Measurements from ENCODE around the gene SHISAL2B. TPM values are rescaled to one million over a fixed set of nuclear protein-coding genes. Genes with fewer than 3 reads are reported as not detected.

Gene SHISAL2B
- polyA plus RNA-seq (2013, experiment 1 of 2), result 26.0 TPM
- 24.9 TPM for polyA plus RNA-seq (2013, experiment 2 of 2)

- H3K4me3 ChIP-seq (ENCODE audit: low read length in 2 of 2), result peak within 1 kb of the TSS; percentile 37 to 83
- no CpG with 5 or more reads among the region's 71 CpGs for WGBS, 2 donors (ENCODE audit: extremely low coverage in 2 of 2, insufficient read length in 2 of 2, insufficient replicate concordance in 1 of 2)
- peaks cover 0 to 2% of the 10 kb centered on the region in 2 donors for H3K36me3 ChIP-seq (replicated peaks in 1 of 2; ENCODE audit: control insufficient read depth in 2 of 2, insufficient read depth in 2 of 2, low read length in 2 of 2)
- peak within 1 kb of the TSS; percentile 74 for H4K91ac ChIP-seq (ENCODE audit: low read depth, low read length, poor library complexity)
- H4K8ac ChIP-seq (ENCODE audit: low read depth, low read length), result peak within 1 kb of the TSS; percentile 87
- H3K4me1 ChIP-seq (ENCODE audit: control insufficient read depth in 2 of 2, insufficient read depth in 1 of 2, low read depth in 1 of 2, low read length in 2 of 2), result peaks cover 0 to 4% of the 10 kb centered on the region in 2 donors
- H2AK5ac ChIP-seq (ENCODE audit: low read depth, low read length), result peak within 1 kb of the TSS; percentile 29
- peak; percentile 65 for DNase-seq (ENCODE audit: low spot score)
- no peak within 1 kb of the TSS for H3K14ac ChIP-seq (ENCODE audit: low read length)
- peak within 1 kb of the TSS; percentile 99 for H3K18ac ChIP-seq (ENCODE audit: low read length)
- H3K27me3 ChIP-seq (ENCODE audit: control insufficient read depth in 3 of 3, insufficient read depth in 3 of 3, low read depth in 1 of 3, low read length in 3 of 3), result peaks cover 0 to 88% (median 0%) of the 10 kb centered on the region in 3 experiments
- peak within 1 kb of the TSS; percentile 92 for H2AFZ ChIP-seq (ENCODE audit: low read length)
- H3K4ac ChIP-seq (ENCODE audit: low read length), result peak within 1 kb of the TSS; percentile 71
- H3K27ac ChIP-seq (replicated peaks; ENCODE audit: low read length), result peak within 1 kb of the TSS; percentile 68
- peak within 1 kb of the TSS; percentile 92 for H3K4me2 ChIP-seq (ENCODE audit: insufficient read depth, low read length, poor library complexity, severe bottlenecking)
- peak within 1 kb of the TSS; percentile 92 for H3K9ac ChIP-seq (ENCODE audit: low read depth, low read length, poor library complexity)
- no peaks in the 10 kb centered on the region for H3K9me3 ChIP-seq (replicated peaks in 1 of 2; ENCODE audit: control insufficient read depth in 2 of 2, insufficient read depth in 1 of 2, low read depth in 1 of 2, low read length in 2 of 2)
- H2BK120ac ChIP-seq (ENCODE audit: low read depth, low read length), result peak within 1 kb of the TSS; percentile 53
- H2BK5ac ChIP-seq (ENCODE audit: low read length), result peak within 1 kb of the TSS; percentile 94
- no peaks in the 10 kb centered on the region for H3K79me1 ChIP-seq (ENCODE audit: low read depth, low read length)
- H3K23ac ChIP-seq (ENCODE audit: low read depth, low read length, poor library complexity), result peak within 1 kb of the TSS; percentile 82
- H2BK15ac ChIP-seq (ENCODE audit: low read length), result peak within 1 kb of the TSS; percentile 97
- peak within 1 kb of the TSS; percentile 65 for H2BK12ac ChIP-seq (ENCODE audit: low read length)
Measured at GRCh38 chr5:64690417-64691151, at the start of gene SHISAL2B. SHISAL2B (plus strand) TSS chr5:64690503; CDS start chr5:64690624, 121 bp downstream.

- H2BK12ac ChIP-seq (ENCODE audit: low read length), result no peak overlapping the region
- H3K14ac ChIP-seq (ENCODE audit: low read length), result no peak overlapping the region
- peaks cover 0 to 3% of the 10 kb centered on the region in 2 donors for H3K4me1 ChIP-seq (ENCODE audit: control insufficient read depth in 2 of 2, insufficient read depth in 1 of 2, low read depth in 1 of 2, low read length in 2 of 2)
- no peaks in the 10 kb centered on the region for H3K36me3 ChIP-seq (replicated peaks in 1 of 2; ENCODE audit: control insufficient read depth in 2 of 2, insufficient read depth in 2 of 2, low read length in 2 of 2)
- no peak for DNase-seq (ENCODE audit: low spot score)
- no peak overlapping the region for H2BK5ac ChIP-seq (ENCODE audit: low read length)
- no peaks in the 10 kb centered on the region for H3K79me1 ChIP-seq (ENCODE audit: low read depth, low read length)
- no peak overlapping the region for H2BK15ac ChIP-seq (ENCODE audit: low read length)
- H2BK120ac ChIP-seq (ENCODE audit: low read depth, low read length), result no peak overlapping the region
- H3K9ac ChIP-seq (ENCODE audit: low read depth, low read length, poor library complexity), result no peak overlapping the region
- H3K4ac ChIP-seq (ENCODE audit: low read length), result no peak overlapping the region
- no peak overlapping the region for H4K91ac ChIP-seq (ENCODE audit: low read depth, low read length, poor library complexity)
- peaks cover 0 to 2% of the 10 kb centered on the region in 2 donors for H3K9me3 ChIP-seq (replicated peaks in 1 of 2; ENCODE audit: control insufficient read depth in 2 of 2, insufficient read depth in 1 of 2, low read depth in 1 of 2, low read length in 2 of 2)
- H3K27ac ChIP-seq (replicated peaks; ENCODE audit: low read length), result no peak overlapping the region
- H2AK5ac ChIP-seq (ENCODE audit: low read depth, low read length), result no peak overlapping the region
- no peaks in the 10 kb centered on the region for H3K27me3 ChIP-seq (ENCODE audit: control insufficient read depth in 3 of 3, insufficient read depth in 3 of 3, low read depth in 1 of 3, low read length in 3 of 3)
- H3K18ac ChIP-seq (ENCODE audit: low read length), result no peak overlapping the region
- no peak overlapping the region for H3K4me3 ChIP-seq (ENCODE audit: low read length in 2 of 2)
- no peak overlapping the region for H4K8ac ChIP-seq (ENCODE audit: low read depth, low read length)
- no peak overlapping the region for H3K23ac ChIP-seq (ENCODE audit: low read depth, low read length, poor library complexity)
- no peak overlapping the region for H2AFZ ChIP-seq (ENCODE audit: low read length)
- no peak overlapping the region for H3K4me2 ChIP-seq (ENCODE audit: insufficient read depth, low read length, poor library complexity, severe bottlenecking)
Measured at GRCh38 chr5:64644831-64645230, 45.5 kb upstream of the SHISAL2B start.

DNA sequence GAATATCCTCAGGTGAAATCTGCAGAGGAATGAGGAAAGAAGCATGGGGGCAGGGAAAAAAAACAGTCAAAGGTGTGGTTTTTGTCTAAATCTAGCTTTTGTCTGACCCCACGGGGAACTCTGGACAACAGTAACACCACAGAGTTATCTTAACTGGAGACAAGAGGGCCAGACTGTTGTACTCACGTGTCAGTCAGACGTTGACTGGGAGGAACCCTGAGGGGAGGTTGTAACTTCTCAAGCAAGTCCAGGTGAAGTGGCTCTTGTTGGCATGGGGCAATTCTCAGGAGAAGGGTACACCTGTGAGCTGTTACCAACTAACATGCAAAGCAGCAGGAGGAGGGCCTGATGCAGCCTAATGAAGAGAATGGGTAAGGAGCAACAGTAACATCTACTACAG lies 44.1 kb upstream of the SHISAL2B start:
- no peak overlapping the region for H2BK12ac ChIP-seq (ENCODE audit: low read length)
- no peak overlapping the region for H3K4me3 ChIP-seq (ENCODE audit: low read length in 2 of 2)
- no peak overlapping the region for H2AK5ac ChIP-seq (ENCODE audit: low read depth, low read length)
- H3K4me1 ChIP-seq (ENCODE audit: control insufficient read depth in 2 of 2, insufficient read depth in 1 of 2, low read depth in 1 of 2, low read length in 2 of 2), result peaks cover 0 to 3% of the 10 kb centered on the region in 2 donors
- no peak overlapping the region for H2BK120ac ChIP-seq (ENCODE audit: low read depth, low read length)
- no peak overlapping the region for H2BK15ac ChIP-seq (ENCODE audit: low read length)
- H3K36me3 ChIP-seq (replicated peaks in 1 of 2; ENCODE audit: control insufficient read depth in 2 of 2, insufficient read depth in 2 of 2, low read length in 2 of 2), result no peaks in the 10 kb centered on the region
- no peak overlapping the region for H3K27ac ChIP-seq (replicated peaks; ENCODE audit: low read length)
- H3K9me3 ChIP-seq (replicated peaks in 1 of 2; ENCODE audit: control insufficient read depth in 2 of 2, insufficient read depth in 1 of 2, low read depth in 1 of 2, low read length in 2 of 2), result peaks cover 0 to 2% of the 10 kb centered on the region in 2 donors
- no peak overlapping the region for H2AFZ ChIP-seq (ENCODE audit: low read length)
- no peak overlapping the region for H3K4me2 ChIP-seq (ENCODE audit: insufficient read depth, low read length, poor library complexity, severe bottlenecking)
- H3K14ac ChIP-seq (ENCODE audit: low read length), result no peak overlapping the region
- H3K23ac ChIP-seq (ENCODE audit: low read depth, low read length, poor library complexity), result no peak overlapping the region
- peak overlapping the region; percentile 71 for H3K18ac ChIP-seq (ENCODE audit: low read length)
- no peak for DNase-seq (ENCODE audit: low spot score)
- no peak overlapping the region for H3K9ac ChIP-seq (ENCODE audit: low read depth, low read length, poor library complexity)
- WGBS, 2 donors (ENCODE audit: extremely low coverage in 2 of 2, insufficient read length in 2 of 2, insufficient replicate concordance in 1 of 2), result no CpG with 5 or more reads among the region's 3 CpGs
- H3K79me1 ChIP-seq (ENCODE audit: low read depth, low read length), result no peaks in the 10 kb centered on the region
- no peaks in the 10 kb centered on the region for H3K27me3 ChIP-seq (ENCODE audit: control insufficient read depth in 3 of 3, insufficient read depth in 3 of 3, low read depth in 1 of 3, low read length in 3 of 3)
- H3K4ac ChIP-seq (ENCODE audit: low read length), result no peak overlapping the region
- H4K8ac ChIP-seq (ENCODE audit: low read depth, low read length), result no peak overlapping the region
- no peak overlapping the region for H2BK5ac ChIP-seq (ENCODE audit: low read length)
- H4K91ac ChIP-seq (ENCODE audit: low read depth, low read length, poor library complexity), result no peak overlapping the region

- H3K9ac ChIP-seq (ENCODE audit: low read depth, low read length, poor library complexity), result no peak overlapping the region
- H2AK5ac ChIP-seq (ENCODE audit: low read depth, low read length), result no peak overlapping the region
- no peak overlapping the region for H2BK5ac ChIP-seq (ENCODE audit: low read length)
- H3K14ac ChIP-seq (ENCODE audit: low read length), result no peak overlapping the region
- no peak overlapping the region for H2BK12ac ChIP-seq (ENCODE audit: low read length)
- no peak overlapping the region for H3K27ac ChIP-seq (replicated peaks; ENCODE audit: low read length)
- peaks cover 0 to 3% of the 10 kb centered on the region in 2 donors for H3K4me1 ChIP-seq (ENCODE audit: control insufficient read depth in 2 of 2, insufficient read depth in 1 of 2, low read depth in 1 of 2, low read length in 2 of 2)
- no CpG with 5 or more reads among the region's 2 CpGs for WGBS, 2 donors (ENCODE audit: extremely low coverage in 2 of 2, insufficient read length in 2 of 2, insufficient replicate concordance in 1 of 2)
- H4K8ac ChIP-seq (ENCODE audit: low read depth, low read length), result no peak overlapping the region
- H3K18ac ChIP-seq (ENCODE audit: low read length), result no peak overlapping the region
- no peak overlapping the region for H4K91ac ChIP-seq (ENCODE audit: low read depth, low read length, poor library complexity)
- peaks cover 0 to 2% of the 10 kb centered on the region in 2 donors for H3K9me3 ChIP-seq (replicated peaks in 1 of 2; ENCODE audit: control insufficient read depth in 2 of 2, insufficient read depth in 1 of 2, low read depth in 1 of 2, low read length in 2 of 2)
- H3K23ac ChIP-seq (ENCODE audit: low read depth, low read length, poor library complexity), result no peak overlapping the region
- DNase-seq (ENCODE audit: low spot score), result no peak
- no peak overlapping the region for H3K4ac ChIP-seq (ENCODE audit: low read length)
- no peak overlapping the region for H2BK120ac ChIP-seq (ENCODE audit: low read depth, low read length)
- H3K4me2 ChIP-seq (ENCODE audit: insufficient read depth, low read length, poor library complexity, severe bottlenecking), result no peak overlapping the region
- H2AFZ ChIP-seq (ENCODE audit: low read length), result no peak overlapping the region
- H3K36me3 ChIP-seq (replicated peaks in 1 of 2; ENCODE audit: control insufficient read depth in 2 of 2, insufficient read depth in 2 of 2, low read length in 2 of 2), result no peaks in the 10 kb centered on the region
- no peak overlapping the region for H3K4me3 ChIP-seq (ENCODE audit: low read length in 2 of 2)
- no peaks in the 10 kb centered on the region for H3K79me1 ChIP-seq (ENCODE audit: low read depth, low read length)
- no peaks in the 10 kb centered on the region for H3K27me3 ChIP-seq (ENCODE audit: control insufficient read depth in 3 of 3, insufficient read depth in 3 of 3, low read depth in 1 of 3, low read length in 3 of 3)
- H2BK15ac ChIP-seq (ENCODE audit: low read length), result no peak overlapping the region
Measured at GRCh38 chr5:64649512-64649911, 40.8 kb upstream of the SHISAL2B start.

Data from neuronal stem cell (in vitro differentiated cells).